Measurements from ENCODE around the gene NUTM1. TPM values are rescaled to one million over a fixed set of nuclear protein-coding genes. Genes with fewer than 3 reads are reported as not detected.
A peak's percentile ranks its signal among the peaks of the same experiment; 100 is the strongest.

Gene NUTM1, protein sequence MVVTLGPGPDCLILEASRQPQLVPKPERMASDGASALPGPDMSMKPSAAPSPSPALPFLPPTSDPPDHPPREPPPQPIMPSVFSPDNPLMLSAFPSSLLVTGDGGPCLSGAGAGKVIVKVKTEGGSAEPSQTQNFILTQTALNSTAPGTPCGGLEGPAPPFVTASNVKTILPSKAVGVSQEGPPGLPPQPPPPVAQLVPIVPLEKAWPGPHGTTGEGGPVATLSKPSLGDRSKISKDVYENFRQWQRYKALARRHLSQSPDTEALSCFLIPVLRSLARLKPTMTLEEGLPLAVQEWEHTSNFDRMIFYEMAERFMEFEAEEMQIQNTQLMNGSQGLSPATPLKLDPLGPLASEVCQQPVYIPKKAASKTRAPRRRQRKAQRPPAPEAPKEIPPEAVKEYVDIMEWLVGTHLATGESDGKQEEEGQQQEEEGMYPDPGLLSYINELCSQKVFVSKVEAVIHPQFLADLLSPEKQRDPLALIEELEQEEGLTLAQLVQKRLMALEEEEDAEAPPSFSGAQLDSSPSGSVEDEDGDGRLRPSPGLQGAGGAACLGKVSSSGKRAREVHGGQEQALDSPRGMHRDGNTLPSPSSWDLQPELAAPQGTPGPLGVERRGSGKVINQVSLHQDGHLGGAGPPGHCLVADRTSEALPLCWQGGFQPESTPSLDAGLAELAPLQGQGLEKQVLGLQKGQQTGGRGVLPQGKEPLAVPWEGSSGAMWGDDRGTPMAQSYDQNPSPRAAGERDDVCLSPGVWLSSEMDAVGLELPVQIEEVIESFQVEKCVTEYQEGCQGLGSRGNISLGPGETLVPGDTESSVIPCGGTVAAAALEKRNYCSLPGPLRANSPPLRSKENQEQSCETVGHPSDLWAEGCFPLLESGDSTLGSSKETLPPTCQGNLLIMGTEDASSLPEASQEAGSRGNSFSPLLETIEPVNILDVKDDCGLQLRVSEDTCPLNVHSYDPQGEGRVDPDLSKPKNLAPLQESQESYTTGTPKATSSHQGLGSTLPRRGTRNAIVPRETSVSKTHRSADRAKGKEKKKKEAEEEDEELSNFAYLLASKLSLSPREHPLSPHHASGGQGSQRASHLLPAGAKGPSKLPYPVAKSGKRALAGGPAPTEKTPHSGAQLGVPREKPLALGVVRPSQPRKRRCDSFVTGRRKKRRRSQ
- 0.26 and 0.46 TPM in 2 replicates for total RNA-seq (2021)
- long read RNA-seq, full-length matches to known transcripts: 1 of 3 reads
- long read RNA-seq, partial matches to known transcripts: 0 of 3 reads
- long read RNA-seq, other reads (novel, unspliced or antisense): 2 of 3 reads

- Histone ChIP-seq H2BK15ac (ENCODE audit: low read depth, low read length) (no peak within 1 kb of the TSS), H3K79me2 (ENCODE audit: insufficient read depth, low read length) (peaks cover 7% of the 10 kb centered on the region; the same call in 1 of the 2 replicates), H2BK120ac (ENCODE audit: low read depth, low read length, poor library complexity, severe bottlenecking) (no peak within 1 kb of the TSS), H4K8ac (replicated peaks; ENCODE audit: insufficient read length, low read depth, low read length) (no peak within 1 kb of the TSS), H3K4ac (ENCODE audit: low read depth, low read length) (no peak within 1 kb of the TSS; the same call in 1 of the 2 replicates), H3K4me1 (ENCODE audit: insufficient read depth, low read length) (peaks cover 2% of the 10 kb centered on the region; the same call in 1 of the 2 replicates), H3K9me3 (ENCODE audit: control insufficient read depth, low read depth, low read length) (no peaks in the 10 kb centered on the region), H4K20me1 (ENCODE audit: control insufficient read depth, insufficient read depth, insufficient read length) (no peaks in the 10 kb centered on the region), H4K91ac (ENCODE audit: insufficient read length, low read depth, low read length) (no peak within 1 kb of the TSS), H2AFZ (ENCODE audit: low read length) (peak within 1 kb of the TSS; percentile 90), H3K4me2 (ENCODE audit: insufficient read depth, insufficient read length, low read length) (peak within 1 kb of the TSS; percentile 61), H3K14ac (ENCODE audit: insufficient read depth, low read length) (peak within 1 kb of the TSS; percentile 91; the same call in 1 of the 2 replicates), H3K9ac (ENCODE audit: extremely low read depth, insufficient read length, low read length) (peak within 1 kb of the TSS; percentile 93), H3T11ph (ENCODE audit: low read length) (peak within 1 kb of the TSS; percentile 95), H3K18ac (ENCODE audit: insufficient read length, low read depth, low read length) (peak within 1 kb of the TSS; percentile 97), H3K23ac (ENCODE audit: insufficient read length, low read depth, low read length) (no peak within 1 kb of the TSS), H2BK12ac (ENCODE audit: insufficient read length, low read depth, low read length) (no peak within 1 kb of the TSS), H4K5ac (ENCODE audit: insufficient read length, low read depth, low read length) (peak within 1 kb of the TSS; percentile 57), H3K27ac (ENCODE audit: insufficient read length, low read depth, low read length) (peak within 1 kb of the TSS; percentile 76), H2BK20ac (ENCODE audit: low read depth, low read length, poor library complexity, severe bottlenecking) (no peak within 1 kb of the TSS), H2BK5ac (ENCODE audit: insufficient read length, low read length) (peak within 1 kb of the TSS; percentile 25), H2AK5ac (ENCODE audit: insufficient read length, low read length) (no peak within 1 kb of the TSS), H3K79me1 (ENCODE audit: insufficient read depth, low read depth, low read length, poor library complexity, severe bottlenecking) (peaks cover 3% of the 10 kb centered on the region), H3K23me2 (ENCODE audit: insufficient read length, low read depth, low read length, poor library complexity, severe bottlenecking) (peaks cover 2% of the 10 kb centered on the region), H3K27me3 (ENCODE audit: insufficient read depth, low read length) (no peaks in the 10 kb centered on the region), H3K56ac (ENCODE audit: insufficient read length, low read depth, low read length) (no peak within 1 kb of the TSS)
- peak; percentile 97 for TF ChIP-seq CTCF (conservative IDR thresholded peaks at IDR 0.05)
- peak within 1 kb of the TSS; percentile 40 to 98 (median 54); a peak in 4 of 7 replicates for H3K27ac Mint-ChIP-seq
- H3K4me1 Mint-ChIP-seq: peaks cover 10 to 15% of the 10 kb centered on the region in 2 experiments
- H3K4me3 Mint-ChIP-seq: no peak within 1 kb of the TSS
- H3K9me3 Mint-ChIP-seq: no peaks in the 10 kb centered on the region
- peak; percentile 97 for DNase-seq
- peaks cover 22 to 25% (median 25%) of the 10 kb centered on the region in 3 experiments for H3K36me3 Mint-ChIP-seq (ENCODE audit: insufficient read depth in 1 of 3, low read depth in 3 of 3)
- WGBS (ENCODE audit: extremely low coverage, insufficient read length, low lambda C conversion rate): no CpG with 5 or more reads among the region's 38 CpGs
- peaks cover 2% of the 10 kb centered on the region; the same call in 1 of the 2 replicates for H3K27me3 Mint-ChIP-seq (ENCODE audit: low read depth)
Observed at GRCh38 chr15:34342737-34343575, at the start of gene NUTM1, which contains the start of gene NOP10. NUTM1 (plus strand) TSS chr15:34343315; CDS start chr15:34343697, 382 bp downstream. NOP10 (minus strand) TSS chr15:34343136; CDS start chr15:34343073, 63 bp downstream.

Measured in H9 (cell line).